ENCODE data around the gene NAA38. TPM values are rescaled to one million over a fixed set of nuclear protein-coding genes. Genes with fewer than 3 reads are reported as not detected.

NAA38 gene
- total and polyA plus RNA-seq, 2 donors from 2014 or later, result 69.6 to 246 TPM

DNA sequence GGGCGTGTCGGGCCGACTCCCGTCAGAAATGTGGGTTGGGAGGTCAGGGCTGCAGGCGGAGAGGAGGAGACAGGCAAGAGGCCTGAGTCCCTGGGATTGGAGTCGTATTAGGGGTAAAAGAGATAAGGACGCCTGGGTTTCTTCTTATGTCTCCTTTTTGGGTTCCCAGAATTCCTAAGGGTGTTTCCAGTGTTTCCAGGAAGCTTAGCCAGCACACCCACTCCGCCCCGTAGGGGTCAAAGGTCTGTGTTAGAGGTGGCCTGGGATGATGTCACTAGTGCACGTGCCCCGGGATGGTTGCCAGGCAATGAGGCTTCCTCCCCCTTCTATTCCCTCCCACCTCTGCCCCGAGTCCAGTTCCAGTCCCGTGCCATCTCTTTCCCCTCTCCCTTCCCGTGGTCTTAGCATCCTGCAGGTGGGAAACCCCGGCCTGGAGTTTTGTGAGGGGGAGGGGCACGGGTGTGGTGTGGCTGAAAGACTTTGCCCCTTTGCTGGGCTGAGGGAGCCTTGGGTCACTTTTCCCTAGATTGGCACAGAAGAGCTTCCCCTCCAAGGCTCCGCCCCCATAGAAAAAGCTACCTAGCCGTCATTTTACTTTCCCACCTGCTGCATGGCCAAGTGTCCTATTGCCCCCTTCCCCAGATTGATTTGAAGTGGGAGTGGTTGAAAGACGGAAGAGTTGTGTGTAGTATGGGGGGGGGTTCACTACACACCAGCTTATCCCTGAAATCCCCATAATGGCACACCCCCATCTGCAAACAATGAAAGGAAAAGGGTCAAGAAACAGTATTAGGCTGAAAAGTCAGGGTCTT, 20.6 kb downstream of the NAA38 start:
- FAIRE-seq, result peak; percentile 41
- intact Hi-C loops (cut with DNase I), result no loop called here

DNA sequence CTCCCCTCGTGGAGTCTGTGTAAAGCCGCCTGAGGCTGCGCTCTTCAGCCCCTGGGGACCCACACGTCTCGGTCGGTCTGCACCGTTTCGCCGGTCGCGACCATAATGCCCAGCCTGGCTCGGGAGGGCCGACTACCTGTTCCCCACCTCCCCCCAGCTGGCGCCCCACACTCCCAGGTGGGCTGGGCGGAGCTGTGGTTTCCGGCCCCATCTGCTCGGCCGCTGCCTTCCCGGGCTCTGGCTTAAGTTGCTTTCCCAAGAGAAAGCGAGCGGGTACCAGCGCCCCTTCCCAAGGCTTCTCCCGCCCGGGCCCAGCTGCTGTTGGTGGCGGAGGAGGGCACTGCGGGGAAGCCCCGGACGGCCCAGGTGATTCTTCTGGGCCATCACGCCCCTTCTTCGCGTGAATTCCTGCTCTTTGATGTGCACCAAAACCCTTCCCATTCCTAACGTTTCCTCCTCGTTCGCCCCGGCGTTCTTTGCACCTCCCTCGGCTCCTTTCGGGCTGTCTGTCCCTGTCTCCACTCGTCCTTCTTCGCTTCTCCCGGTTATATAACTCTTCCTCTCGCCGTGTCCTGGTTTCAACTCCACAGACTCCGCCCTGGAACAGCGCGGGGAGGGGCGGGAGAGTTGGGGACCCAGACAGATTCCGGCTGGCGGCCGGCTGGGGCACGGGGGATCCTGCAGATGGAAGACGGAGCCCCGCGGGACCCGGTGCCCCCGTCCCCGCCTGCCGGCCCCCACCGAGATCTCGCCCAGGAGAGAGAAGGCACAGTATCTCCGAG, 21.4 kb downstream of the NAA38 start:
- FAIRE-seq, result no peak
- Histone ChIP-seq H3K4me1 (ENCODE audit: control insufficient read depth in 2 of 3, insufficient read depth in 2 of 3, low read depth in 1 of 3, low read length in 3 of 3) (peaks cover 6 to 36% (median 13%) of the 10 kb centered on the region in 3 donors), H3K9ac (ENCODE audit: low read length in 3 of 3) (peak overlapping the region; percentile 77 to 99 (median 89)), H3K4me3 (ENCODE audit: low read length in 3 of 3) (peak overlapping the region; percentile 88 to 93 (median 92)), H3K27me3 (ENCODE audit: control insufficient read depth, insufficient read depth, low read length) (no peaks in the 10 kb centered on the region), H3K36me3 (ENCODE audit: control insufficient read depth in 2 of 3, insufficient read depth in 3 of 3, low read length in 3 of 3) (peaks cover 0 to 5% (median 0%) of the 10 kb centered on the region in 3 donors), H3K9me3 (ENCODE audit: control insufficient read depth in 2 of 3, insufficient read depth in 1 of 3, low read length in 3 of 3) (no peaks in the 10 kb centered on the region), H3K27ac (ENCODE audit: low read depth in 2 of 2, low read length in 2 of 2) (peak overlapping the region; percentile 97 to 99)
- TF ChIP-seq, protein P1, sequence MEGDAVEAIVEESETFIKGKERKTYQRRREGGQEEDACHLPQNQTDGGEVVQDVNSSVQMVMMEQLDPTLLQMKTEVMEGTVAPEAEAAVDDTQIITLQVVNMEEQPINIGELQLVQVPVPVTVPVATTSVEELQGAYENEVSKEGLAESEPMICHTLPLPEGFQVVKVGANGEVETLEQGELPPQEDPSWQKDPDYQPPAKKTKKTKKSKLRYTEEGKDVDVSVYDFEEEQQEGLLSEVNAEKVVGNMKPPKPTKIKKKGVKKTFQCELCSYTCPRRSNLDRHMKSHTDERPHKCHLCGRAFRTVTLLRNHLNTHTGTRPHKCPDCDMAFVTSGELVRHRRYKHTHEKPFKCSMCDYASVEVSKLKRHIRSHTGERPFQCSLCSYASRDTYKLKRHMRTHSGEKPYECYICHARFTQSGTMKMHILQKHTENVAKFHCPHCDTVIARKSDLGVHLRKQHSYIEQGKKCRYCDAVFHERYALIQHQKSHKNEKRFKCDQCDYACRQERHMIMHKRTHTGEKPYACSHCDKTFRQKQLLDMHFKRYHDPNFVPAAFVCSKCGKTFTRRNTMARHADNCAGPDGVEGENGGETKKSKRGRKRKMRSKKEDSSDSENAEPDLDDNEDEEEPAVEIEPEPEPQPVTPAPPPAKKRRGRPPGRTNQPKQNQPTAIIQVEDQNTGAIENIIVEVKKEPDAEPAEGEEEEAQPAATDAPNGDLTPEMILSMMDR (IDR thresholded peaks at IDR 0.05; ENCODE audit: borderline replicate concordance, extremely low read depth, insufficient read depth), result no peak
- intact Hi-C loops (cut with DNase I), result no loop called here
- peak; percentile 75 to 96 (median 90) for DNase-seq

More for the DNA sequence above, 20.6 kb downstream of the NAA38 start:
- H3K4me3 ChIP-seq (ENCODE audit: low read length in 3 of 3), result peak overlapping the region; percentile 67 to 92 (median 71)
- H3K27ac ChIP-seq (ENCODE audit: low read depth in 2 of 2, low read length in 2 of 2), result peak overlapping the region; percentile 97 to 99
- peaks cover 0 to 6% (median 0%) of the 10 kb centered on the region in 3 donors for H3K36me3 ChIP-seq (ENCODE audit: control insufficient read depth in 2 of 3, insufficient read depth in 3 of 3, low read length in 3 of 3)
- H3K4me1 ChIP-seq (ENCODE audit: control insufficient read depth in 2 of 3, insufficient read depth in 2 of 3, low read depth in 1 of 3, low read length in 3 of 3), result peaks cover 10 to 41% (median 13%) of the 10 kb centered on the region in 3 donors
- no peaks in the 10 kb centered on the region for H3K9me3 ChIP-seq (ENCODE audit: control insufficient read depth in 2 of 3, insufficient read depth in 1 of 3, low read length in 3 of 3)
- no peaks in the 10 kb centered on the region for H3K27me3 ChIP-seq (ENCODE audit: control insufficient read depth, insufficient read depth, low read length)
- DNase-seq, result peak; percentile 97 to 98 (median 98)
- H3K9ac ChIP-seq (ENCODE audit: low read length in 3 of 3), result peak overlapping the region; percentile 52 to 99 (median 64)
- TF ChIP-seq, protein P1 (IDR thresholded peaks at IDR 0.05; ENCODE audit: borderline replicate concordance, extremely low read depth, insufficient read depth), result no peak

DNA sequence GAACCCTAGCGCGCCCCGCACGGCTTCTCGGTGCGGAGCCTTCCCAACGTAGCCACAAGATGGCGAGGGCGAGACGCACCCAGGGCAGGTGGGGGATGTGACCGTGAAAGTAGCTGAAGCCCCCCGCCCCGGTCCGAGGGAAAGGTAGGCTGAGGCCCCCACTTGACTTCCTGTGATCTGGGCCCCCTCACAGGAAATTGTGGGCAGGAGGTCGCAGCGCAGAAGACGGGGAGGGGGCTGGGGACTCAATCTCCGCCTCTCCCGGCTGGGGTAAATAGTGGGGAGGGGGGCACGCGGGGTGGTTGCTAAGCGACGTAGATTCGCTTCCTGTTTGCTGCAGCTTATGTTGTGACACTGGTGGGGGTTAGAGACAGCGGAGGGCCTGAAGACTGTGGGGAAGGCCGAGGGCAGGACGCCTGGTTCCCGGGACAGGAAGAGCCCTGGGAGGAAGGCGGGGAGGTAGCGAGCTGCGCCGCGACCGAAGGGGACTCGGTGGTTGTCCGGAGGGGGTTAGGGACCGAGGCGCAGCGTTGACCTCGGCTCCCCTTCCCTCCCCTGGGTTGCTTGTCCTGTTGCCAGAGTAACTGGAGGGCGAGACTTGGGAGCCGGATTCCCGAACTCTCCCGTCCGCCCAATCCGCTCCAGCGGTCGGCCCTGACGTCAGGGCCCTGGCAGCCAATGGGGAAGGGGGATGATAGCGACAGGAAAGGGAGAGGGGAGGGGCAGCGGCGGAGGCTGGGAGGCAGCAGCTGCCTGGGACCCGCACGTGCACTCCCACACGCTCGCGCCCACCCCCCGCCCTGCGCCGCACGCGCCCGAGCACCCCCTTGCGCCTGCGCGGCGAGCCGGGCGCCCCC, 22.2 kb downstream of the NAA38 start:
- peak overlapping the region; percentile 91 to 93 (median 92) for H3K4me3 ChIP-seq (ENCODE audit: low read length in 3 of 3)
- peak; percentile 62 for FAIRE-seq
- peaks cover 3 to 29% (median 13%) of the 10 kb centered on the region in 3 donors for H3K4me1 ChIP-seq (ENCODE audit: control insufficient read depth in 2 of 3, insufficient read depth in 2 of 3, low read depth in 1 of 3, low read length in 3 of 3)
- TF ChIP-seq, protein P1 (IDR thresholded peaks at IDR 0.05; ENCODE audit: borderline replicate concordance, extremely low read depth, insufficient read depth), result peak; percentile 75
- no peaks in the 10 kb centered on the region for H3K27me3 ChIP-seq (ENCODE audit: control insufficient read depth, insufficient read depth, low read length)
- no peaks in the 10 kb centered on the region for H3K9me3 ChIP-seq (ENCODE audit: control insufficient read depth in 2 of 3, insufficient read depth in 1 of 3, low read length in 3 of 3)
- DNase-seq, result peak; percentile 99 to 100 (median 99)
- peak overlapping the region; percentile 66 to 99 (median 80) for H3K9ac ChIP-seq (ENCODE audit: low read length in 3 of 3)
- peak overlapping the region; percentile 97 to 99 for H3K27ac ChIP-seq (ENCODE audit: low read depth in 2 of 2, low read length in 2 of 2)
- intact Hi-C loops (cut with DNase I), result no loop called here
- H3K36me3 ChIP-seq (ENCODE audit: control insufficient read depth in 2 of 3, insufficient read depth in 3 of 3, low read length in 3 of 3), result no peaks in the 10 kb centered on the region

Measured in kidney (tissue), 14 donors.